AML-193 (cell line): ENCODE results near the gene PF4V1.

Experiments
- DNase-seq, 2 experiments: peaks; one replicate each; lab custom pipeline; 2025; lab: John Stamatoyannopoulos, UW

Gene PF4V1

DNA sequence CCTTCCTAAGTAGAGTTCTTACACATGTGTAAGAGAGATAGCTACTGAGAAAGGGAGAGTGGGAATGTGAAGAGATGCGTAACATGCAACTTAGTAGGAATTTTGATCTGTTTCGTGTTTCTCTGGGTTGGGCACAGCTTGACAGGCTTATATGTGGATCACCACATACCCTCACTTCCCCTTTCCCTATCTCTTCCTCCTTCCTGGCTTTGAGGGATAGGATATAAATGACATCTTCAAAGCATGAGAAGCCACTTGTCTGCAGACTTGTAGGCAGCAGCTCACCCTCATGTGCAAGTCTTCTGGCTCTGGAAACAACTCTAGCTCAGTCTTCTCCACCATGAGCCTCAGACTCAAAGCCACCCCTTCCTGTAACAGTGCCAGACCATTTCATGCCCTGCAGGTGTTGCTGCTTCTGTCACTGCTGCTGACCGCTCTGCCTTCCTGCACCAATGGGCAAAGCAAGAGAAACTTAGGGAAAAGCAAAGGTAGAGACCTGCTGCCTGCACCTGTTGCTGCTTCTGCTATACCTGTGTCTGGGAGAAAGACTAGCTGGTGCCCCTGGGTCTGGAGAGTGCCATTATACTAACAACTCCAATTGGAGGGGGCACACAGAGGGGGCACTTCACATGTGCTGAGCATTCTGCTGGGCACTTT is 5.4 kb upstream of the PF4V1 start:
- DNase-seq: peak; percentile 16 to 34

DNA sequence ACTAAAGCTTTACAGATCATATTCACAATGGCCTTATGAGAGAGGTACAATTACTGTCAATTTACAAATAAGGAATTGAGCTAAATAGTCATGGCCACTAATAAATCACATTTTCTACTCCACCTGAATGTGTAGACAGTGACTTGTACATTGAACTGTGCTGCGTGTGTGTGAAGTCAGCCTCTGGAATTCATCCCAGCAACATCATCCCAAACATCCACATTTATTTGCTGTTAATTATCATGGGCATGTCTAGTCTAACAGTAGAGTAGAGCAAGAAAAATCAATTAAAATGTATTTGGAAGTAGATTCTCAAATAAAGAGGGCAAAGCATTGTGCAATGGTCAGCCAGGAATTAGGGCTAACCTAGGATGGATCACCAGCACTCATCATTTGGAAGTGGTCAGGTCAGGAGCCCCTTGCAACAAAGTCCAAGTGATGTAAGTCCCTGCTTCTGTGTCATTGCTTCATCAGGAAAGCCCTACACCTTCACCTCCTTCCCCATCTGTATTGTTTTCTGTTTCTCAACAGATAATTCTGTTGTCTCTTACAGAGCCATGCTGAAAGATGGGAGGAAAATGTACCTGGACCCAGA is 4.8 kb upstream of the PF4V1 start:
- no peak for DNase-seq

DNA sequence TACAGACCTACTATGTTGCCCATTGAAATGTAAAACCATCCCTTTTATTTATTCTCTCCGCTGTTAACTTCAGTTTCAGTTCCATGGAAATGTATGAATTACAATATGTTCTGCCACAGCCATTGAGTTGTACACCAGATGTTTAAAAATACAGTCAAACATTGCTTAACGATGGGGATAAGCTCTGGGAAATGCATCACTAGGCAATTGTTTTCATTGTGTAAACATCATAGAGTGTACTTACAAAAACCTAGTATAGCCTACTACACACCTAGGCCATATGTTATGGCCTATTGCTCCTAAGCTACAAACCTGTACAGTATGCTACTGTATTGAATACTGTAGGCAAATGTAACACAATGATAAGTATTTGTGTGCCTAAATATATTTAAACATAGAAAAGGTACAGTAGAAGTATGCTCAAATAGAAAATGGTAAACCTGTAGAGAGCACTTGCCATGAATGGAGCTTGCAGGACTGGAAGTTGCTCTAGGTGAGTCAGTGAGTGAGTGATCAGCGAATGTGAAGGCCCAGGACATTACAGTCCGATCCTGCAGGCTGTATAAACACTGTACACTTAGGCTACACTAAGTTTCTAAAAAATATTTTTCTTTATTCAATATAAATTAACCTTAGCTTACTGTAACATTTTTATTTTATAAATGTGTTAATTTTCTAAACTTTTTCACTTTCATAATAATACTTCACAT is 2.7 kb upstream of the PF4V1 start:
- DNase-seq: no peak

DNA sequence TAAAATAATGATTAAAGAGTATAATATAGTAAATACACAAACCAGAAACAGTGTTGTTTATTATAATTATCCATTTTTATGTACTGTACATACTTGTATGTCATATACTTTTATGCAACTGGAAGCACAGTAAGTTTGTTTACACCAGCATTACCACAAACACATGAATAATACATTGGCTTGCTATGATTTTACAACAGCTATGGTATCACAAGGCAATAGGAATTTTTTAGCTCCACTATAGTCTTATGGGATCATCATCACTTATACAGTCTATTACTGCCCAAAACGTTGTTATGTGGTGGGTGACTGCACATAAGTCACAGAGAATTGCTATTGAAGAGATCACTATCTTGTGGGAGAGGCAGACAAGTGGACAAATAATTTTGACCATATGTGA is 1.8 kb upstream of the PF4V1 start:
- no peak for DNase-seq

DNA sequence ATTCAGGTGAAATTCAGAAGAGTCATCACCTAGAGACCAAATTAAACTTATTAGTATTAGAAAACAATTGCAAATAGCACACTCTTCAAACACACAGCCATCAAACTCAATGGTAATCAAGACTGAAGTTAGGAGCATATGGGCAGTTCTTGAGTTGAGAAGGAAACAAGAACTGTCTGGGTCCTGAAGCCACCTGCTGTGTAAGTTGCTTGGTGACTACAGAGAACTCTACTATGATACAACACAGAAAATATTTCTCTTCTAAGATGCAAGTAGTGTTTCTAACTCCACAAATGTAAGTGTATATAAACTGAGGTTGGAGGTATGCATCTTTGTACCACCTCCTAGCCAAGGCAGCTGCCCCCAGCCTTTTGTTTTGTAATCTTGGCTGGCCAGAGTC is 325 bp upstream of the PF4V1 start:
- no peak for DNase-seq

DNA sequence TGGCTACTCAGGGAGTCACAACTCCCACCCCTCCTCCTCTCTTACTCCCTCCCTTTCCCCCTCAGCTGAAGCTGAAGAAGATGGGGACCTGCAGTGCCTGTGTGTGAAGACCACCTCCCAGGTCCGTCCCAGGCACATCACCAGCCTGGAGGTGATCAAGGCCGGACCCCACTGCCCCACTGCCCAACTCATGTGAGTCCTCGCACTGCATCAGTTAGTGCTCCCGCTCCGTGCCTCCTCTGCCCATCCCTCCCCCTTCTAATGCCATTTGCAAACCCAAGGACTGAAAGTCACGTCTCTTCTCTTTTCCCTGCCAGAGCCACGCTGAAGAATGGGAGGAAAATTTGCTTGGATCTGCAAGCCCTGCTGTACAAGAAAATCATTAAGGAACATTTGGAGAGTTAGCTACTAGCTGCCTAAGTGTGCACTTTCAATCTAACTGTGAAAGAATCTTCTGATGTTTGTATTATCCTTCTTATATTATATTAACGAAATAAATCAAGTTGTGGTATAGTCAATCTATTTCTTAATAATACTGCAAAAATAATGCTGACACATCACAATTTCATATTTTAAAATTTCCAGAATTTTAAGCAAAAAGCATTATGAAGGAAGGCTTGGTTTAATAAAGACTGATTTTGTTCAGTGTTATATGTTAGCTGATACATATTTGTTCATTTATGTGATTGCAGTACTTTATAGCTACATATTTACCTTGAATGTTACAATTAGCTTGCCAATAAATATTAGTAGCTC is 800 bp downstream of the PF4V1 start:
- no peak for DNase-seq

DNA sequence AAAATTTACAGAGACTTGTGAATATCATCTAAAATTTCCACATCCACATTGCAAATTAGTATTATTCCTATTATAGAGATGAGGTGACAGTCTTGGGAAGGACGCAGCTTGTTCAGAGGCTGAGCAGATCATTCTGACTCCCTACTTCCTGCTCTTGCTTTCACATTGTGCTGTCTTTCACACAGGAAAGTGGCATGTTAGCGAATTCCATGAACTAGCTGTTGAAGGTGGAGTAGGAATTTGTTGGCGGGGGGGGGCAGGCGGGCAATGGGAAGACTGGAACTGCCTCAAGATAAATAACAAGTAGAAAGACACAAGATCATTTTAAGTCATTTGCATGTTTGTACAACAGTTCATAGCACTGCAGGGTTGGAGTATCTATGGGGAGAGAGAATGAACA is 2.3 kb downstream of the PF4V1 start:
- no peak for DNase-seq

DNA sequence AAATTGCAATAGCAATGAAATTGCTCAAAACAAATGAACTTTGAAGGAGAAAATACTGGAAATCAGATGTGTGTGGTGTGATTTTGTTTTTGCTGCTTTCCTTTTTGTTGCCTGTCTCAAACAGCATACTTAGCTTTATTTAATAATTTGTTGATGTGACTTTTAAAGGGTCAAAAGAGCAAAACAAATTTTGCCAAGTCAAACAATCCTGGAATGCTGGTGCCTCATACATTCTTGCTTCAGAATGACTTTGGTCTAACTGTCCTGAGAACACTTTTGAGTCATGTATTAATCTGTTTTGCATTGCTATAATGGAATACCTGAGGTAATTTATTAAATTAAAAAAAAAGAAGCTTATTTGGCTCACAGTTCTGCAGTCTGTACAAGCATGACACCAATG is 3.4 kb downstream of the PF4V1 start:
- DNase-seq: no peak

DNA sequence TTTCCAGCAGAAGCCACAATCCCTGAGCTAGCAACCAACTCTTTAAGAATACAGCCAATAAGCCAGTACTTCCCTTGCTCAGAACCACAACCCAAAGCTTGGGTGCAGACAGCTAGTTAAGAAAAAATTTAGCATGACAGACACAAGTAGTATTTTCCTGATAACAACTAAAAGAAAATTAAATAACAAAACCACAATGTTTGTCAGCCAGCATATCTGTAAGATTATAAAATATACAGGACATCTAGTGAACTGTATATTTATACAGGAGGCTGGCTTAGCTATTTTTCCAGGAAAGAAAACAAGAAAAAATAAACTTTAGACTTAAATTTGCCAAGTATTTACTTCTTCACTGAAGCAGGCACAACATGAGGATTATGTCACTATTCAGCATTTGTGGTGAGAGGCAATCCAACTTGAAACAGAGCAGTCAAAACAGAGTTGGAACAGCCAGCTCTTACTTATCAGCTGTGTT is 6.6 kb downstream of the PF4V1 start:
- no peak for DNase-seq

DNA sequence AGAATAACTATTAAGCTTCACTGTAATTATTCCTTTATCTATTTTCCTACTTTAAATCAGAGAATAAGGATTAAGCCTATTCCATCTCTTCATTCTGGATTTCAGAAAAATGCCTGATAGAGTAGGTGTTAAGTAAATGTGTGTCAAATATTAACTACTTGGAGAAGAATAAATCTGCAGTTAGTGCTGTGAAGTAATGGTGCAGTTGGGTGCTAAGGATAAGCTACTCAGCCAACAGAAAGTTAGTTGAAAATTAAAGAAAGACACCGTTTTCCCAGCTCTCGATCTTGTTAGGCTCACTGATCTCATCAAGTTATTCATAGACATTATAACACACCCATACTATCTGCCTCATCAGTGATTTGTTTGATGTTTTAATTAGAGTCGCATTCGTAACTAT is 7.1 kb downstream of the PF4V1 start:
- no peak for DNase-seq

DNA sequence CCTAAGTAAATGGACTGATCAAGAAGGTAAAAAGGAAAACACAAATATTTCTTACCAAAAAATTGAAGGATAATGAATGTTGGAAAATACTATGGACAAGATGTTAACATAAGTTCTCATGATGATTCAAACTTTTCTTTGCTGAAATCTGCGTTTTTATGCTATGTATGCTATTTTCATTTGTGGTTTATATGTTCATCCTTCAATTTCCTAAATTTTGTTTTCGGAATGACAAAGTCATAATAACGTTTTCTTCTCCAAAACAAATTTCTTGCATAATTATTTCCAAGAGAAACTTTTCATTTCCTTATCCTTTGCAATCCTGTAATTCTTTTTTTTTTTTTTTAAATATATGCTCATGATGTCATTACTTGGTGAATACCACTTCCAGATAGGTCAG is 7.8 kb downstream of the PF4V1 start:
- DNase-seq: no peak

DNA sequence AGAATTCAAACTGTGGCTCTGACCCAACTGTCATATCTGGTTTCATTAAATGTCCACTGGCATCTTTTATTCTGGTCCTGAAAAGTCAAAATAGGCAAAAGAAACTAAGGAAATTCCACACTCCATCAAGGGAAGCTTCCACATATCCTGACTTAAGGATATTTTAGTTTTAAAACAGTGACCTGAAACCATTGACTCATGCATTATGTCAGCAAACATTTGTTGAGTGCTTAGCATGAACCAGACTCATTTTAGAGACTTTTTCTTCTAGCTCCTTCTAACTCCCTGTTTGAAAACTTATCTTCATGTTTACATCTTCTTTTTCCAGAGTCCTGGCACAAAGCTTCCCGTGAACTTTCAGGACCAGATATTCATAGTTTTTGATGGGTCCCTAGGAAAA is 9.2 kb downstream of the PF4V1 start:
- DNase-seq: no peak

DNA sequence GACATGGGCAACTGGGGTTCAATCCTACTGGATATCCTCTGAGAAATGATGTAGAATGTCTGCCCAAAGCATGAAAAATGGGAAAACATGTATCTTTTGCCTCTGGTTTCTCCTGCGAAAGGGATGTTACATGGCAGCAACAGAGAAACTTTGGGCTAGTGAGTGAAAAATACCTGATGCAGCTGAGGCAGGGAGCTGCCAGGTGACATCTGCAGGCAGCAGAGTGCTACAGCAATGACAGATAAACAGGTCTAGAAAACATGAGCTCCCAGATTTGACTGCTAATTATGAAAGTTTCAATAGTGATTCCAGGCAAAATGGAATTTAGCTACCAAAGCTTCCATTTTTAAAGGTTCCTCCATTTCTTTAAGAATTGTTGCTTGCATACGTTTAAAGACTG is 11.3 kb downstream of the PF4V1 start:
- DNase-seq: peak; percentile 24 to 25

DNA sequence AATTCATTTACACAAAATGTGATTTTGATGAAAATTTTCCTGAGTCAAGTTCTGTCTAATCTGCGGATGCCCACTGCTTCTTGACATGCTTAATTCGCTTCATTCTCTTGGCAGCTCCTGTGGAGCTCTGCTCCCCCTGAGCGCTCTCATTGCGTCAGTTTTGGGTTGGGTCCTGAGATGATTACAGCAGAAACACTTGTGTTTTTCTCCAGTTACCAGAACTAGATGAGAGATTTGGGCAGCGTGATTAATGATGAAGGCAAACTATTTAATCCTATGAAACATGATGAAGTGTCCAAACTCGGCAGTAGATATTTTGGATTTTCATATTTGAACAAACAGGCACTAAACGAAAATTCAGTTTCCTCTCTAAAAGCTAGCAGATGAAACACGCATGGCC is 11.9 kb downstream of the PF4V1 start:
- DNase-seq: no peak

DNA sequence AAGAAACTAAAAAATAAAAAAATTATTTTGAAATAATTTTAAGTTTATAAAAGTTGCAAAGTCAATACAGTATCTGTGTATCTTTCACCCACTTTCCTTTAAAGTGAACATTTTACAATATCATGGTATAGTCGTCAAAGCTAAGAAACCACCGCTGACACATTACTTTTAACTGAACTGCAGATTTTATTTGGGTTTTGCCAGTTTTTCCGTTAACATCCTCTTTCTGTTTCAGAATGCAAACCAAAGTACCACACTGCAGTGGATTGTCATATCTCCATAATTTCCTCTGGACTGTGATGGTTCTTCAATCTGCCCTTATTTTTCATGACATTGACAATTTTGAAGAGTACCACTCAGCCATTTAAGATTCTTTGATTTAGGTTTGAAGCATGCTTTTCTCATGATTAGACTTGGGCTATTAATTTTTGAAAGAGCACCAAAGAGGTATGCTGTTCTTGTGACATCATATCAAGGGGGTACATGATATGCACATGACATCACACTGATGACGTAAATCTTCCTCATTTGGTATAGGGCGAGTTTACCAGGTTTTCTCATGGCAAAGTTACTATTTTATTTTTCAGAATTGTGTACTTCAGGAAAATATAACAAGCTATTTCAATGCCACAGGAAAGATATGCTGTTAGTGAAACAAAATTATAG is 12.5 kb downstream of the PF4V1 start:
- no peak for DNase-seq

DNA sequence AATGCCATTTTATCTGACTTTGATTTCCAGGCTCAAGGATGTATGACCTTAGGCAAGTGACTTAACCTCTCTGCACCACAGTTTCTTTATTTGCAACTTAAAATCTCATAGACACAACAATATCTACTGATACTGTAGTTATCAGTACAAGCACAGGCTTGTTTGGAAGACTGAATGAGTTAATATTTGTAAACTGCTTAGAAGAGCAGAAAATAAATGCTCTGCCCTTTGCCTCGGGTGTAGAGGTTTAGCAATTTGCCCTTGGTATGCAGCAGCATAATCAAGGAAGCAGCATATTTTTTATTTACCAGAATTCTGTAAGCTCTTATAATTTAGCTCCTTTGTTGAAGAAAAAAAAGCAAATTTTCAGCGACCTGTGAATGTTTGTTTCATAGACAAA is 13.2 kb downstream of the PF4V1 start:
- no peak for DNase-seq

DNA sequence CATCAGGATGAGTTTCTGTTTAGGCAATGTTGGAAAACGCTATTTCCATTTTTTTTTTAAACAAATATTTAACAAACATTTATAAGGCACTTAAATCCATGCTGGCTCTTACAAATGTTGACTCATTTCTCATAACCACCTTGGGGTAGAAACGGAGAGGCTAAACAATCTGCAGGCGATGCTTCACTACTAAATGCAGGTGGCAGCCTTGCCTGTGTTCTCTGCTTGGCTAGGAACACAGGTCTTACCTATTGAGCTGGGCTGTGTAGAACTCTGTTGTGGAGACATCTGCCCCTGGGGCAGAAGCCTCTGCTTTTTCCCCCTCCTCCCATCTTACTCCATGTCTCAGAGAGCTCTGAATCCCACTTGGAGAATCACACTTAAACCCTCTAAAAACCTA is 14.7 kb downstream of the PF4V1 start:
- DNase-seq: no peak

DNA sequence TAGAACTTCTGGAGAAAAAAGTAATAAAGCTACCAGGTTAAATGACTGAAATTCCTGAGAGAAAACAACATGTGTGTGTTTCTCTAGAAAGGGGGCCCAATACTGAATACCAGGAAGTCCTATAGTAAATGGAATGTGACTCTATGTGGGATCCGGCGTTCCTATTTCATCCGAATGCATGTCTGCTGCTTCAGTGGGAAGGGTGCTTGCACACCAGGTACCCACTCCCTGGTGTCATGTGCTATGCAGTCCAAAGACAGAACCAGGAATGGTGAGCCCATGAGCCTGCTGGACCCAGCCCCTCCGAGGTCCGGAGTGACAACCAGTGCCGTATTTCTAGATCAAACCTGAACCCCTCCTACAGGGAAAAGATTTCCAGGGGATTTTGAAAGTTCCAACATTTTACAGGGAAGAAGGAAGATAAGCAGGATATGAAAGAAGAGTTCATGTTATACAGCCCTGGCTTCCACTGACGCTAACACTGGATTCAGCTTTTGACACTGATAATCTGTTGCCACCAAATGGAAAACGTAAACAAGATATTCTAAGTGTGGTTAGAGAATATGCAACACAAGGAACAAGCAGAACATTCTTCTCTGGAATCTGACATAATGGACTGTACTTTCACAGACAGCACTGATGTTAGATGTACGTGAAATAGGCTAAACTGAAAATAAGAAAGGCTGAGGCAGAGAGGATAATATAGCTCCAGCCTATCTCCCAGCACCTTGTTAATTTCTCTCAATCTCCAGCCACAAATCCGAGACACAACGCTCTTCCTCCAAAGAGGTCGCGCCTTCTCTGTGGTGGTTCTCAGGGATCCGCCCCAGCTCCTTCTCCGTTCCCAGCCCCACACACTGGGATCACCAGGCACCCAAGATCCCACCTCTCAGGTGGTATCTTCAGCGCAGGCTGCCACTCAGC is 15.4 kb downstream of the PF4V1 start:
- DNase-seq: peak in 1 of 2 experiments; percentile 8

DNA sequence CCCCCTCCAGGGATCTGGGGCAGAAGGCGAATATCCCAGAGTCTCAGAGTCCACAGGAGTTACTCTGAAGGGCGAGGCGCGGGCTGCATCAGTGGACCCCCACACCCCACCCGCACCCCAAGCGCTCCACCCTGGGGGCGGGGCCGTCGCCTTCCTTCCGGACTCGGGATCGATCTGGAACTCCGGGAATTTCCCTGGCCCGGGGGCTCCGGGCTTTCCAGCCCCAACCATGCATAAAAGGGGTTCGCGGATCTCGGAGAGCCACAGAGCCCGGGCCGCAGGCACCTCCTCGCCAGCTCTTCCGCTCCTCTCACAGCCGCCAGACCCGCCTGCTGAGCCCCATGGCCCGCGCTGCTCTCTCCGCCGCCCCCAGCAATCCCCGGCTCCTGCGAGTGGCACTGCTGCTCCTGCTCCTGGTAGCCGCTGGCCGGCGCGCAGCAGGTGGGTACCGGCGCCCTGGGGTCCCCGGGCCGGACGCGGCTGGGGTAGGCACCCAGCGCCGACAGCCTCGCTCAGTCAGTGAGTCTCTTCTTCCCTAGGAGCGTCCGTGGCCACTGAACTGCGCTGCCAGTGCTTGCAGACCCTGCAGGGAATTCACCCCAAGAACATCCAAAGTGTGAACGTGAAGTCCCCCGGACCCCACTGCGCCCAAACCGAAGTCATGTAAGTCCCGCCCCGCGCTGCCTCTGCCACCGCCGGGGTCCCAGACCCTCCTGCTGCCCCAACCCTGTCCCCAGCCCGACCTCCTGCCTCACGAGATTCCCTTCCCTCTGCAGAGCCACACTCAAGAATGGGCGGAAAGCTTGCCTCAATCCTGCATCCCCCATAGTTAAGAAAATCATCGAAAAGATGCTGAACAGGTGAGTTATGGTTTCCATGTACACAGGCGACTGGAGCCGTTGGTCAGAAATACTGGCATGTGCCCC is 16.3 kb downstream of the PF4V1 start, which contains the start of gene CXCL1:
Gene CXCL1 (plus strand): TSS at position 264 of the 926 bp plus-strand sequence. CDS start 78 bp downstream, at position 342.
- DNase-seq: peak; percentile 27 to 28

DNA sequence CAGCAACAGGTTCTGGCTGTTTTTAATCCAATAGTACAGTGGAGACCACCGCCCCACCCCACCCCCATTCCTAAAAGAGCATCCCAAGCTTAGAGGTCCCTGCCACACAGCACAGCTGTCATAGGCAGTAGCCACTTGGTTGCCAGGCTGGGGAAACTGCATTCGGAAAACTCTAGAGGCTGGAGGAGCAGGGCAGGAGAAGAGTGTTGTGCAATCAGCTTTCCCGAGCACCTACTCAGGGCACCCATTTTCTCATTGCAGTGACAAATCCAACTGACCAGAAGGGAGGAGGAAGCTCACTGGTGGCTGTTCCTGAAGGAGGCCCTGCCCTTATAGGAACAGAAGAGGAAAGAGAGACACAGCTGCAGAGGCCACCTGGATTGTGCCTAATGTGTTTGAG is 17.2 kb downstream of the PF4V1 start:
- peak; percentile 79 to 83 for DNase-seq
